GM12891 (cell line): ENCODE results near the gene RTP3.

Experiments
- POLR2A ChIP-seq: IDR thresholded peaks from 2 replicates; pipeline ENCODE4 v1.6.1; 2011; ENCODE audit warnings: low read depth, low read length, control low read depth
- POLR2AphosphoS5 ChIP-seq: IDR thresholded peaks from 2 replicates; pipeline ENCODE4 v1.6.1; 2011; ENCODE audit warnings: low read depth, low read length, control low read depth

GRCh38 chr3:46545818-46546630 lies 48.2 kb downstream of the RTP3 start:
- no peak for TF ChIP-seq POLR2A
- TF ChIP-seq POLR2AphosphoS5: no peak
